Karpas-422 (cell line): ENCODE measurements around the gene BORCS6. TPM values are rescaled to one million over a fixed set of nuclear protein-coding genes. Genes with fewer than 3 reads are reported as not detected.

Experiments
- DNase-seq: peaks from one replicate; pipeline ENCODE4 v3.0.0-alpha.2; 2015
- H2AFZ ChIP-seq: fragments of 200-600 bp; sonication (generic); 2 replicates; pipeline ENCODE4 v1.6.1; 2014; ENCODE audit warnings: antibody characterized with exemption, low read length, mixed read lengths
- H3K27ac ChIP-seq: fragments of 200-600 bp; sonication (generic); 2 replicates; pipeline ENCODE4 v1.5.1; 2014; ENCODE audit warnings: mild to moderate bottlenecking, low read length, moderate library complexity
- H3K27me3 ChIP-seq: fragments of 200-600 bp; sonication (generic); 2 replicates; pipeline ENCODE4 v1.6.1; 2014; ENCODE audit warnings: low read length, mixed read lengths
- H3K36me3 ChIP-seq: fragments of 200-600 bp; sonication (generic); 2 replicates; pipeline ENCODE4 v1.6.1; 2014; ENCODE audit warnings: low read length, mixed read lengths; ENCODE audit not compliant: insufficient read depth
- H3K4me1 ChIP-seq: fragments of 200-600 bp; sonication (generic); 2 replicates; pipeline ENCODE4 v1.6.1; 2014; ENCODE audit warnings: mild to moderate bottlenecking, low read length, mixed read lengths
- H3K4me2 ChIP-seq: fragments of 200-600 bp; sonication (generic); 2 replicates; pipeline ENCODE4 v1.6.1; 2014; ENCODE audit warnings: low read length, low read depth, mild to moderate bottlenecking; ENCODE audit not compliant: poor library complexity, severe bottlenecking
- H3K4me3 ChIP-seq: fragments of 200-600 bp; sonication (generic); 2 replicates; pipeline ENCODE4 v1.5.1; 2014; ENCODE audit warnings: mild to moderate bottlenecking, antibody characterized with exemption, low read length, mixed read lengths
- H3K79me2 ChIP-seq: fragments of 200-600 bp; sonication (generic); 2 replicates; pipeline ENCODE4 v1.6.1; 2014; ENCODE audit warnings: mild to moderate bottlenecking, low read length, mixed read lengths
- H3K9ac ChIP-seq: fragments of 200-600 bp; sonication (generic); 2 replicates; pipeline ENCODE4 v1.6.0; 2014; ENCODE audit warnings: low read length
- H3K9me2 ChIP-seq: fragments of 200-600 bp; sonication (generic), shearing (Covaris generic); replicated peaks from 2 replicates; pipeline ENCODE4 v1.6.0; 2014; ENCODE audit warnings: mild to moderate bottlenecking, low read length, moderate library complexity; ENCODE audit not compliant: insufficient read depth
- H3K9me3 ChIP-seq: fragments of 300-700, 200-600 bp; sonication (generic); 2 replicates; pipeline ENCODE4 v1.6.1; 2014; ENCODE audit warnings: low read length, mixed read lengths
- H4K20me1 ChIP-seq: fragments of 200-600 bp; sonication (generic); 2 replicates; pipeline ENCODE4 v1.6.1; 2014; ENCODE audit warnings: mild to moderate bottlenecking, antibody characterized with exemption, low read length, low read depth; ENCODE audit not compliant: insufficient read depth
- total RNA-seq: library from RNA; depleted of rRNA; stranded (reverse); fragments of >200 nt; shearing (Covaris generic); gene quantifications from 2 replicates; pipeline ENCODE4 v1.2.3, GENCODE V29; 2014; ENCODE audit warnings: low replicate concordance

The BORCS6 gene
- total RNA-seq, 1 experiment from 2014 or later, result 10.3 TPM

DNA sequence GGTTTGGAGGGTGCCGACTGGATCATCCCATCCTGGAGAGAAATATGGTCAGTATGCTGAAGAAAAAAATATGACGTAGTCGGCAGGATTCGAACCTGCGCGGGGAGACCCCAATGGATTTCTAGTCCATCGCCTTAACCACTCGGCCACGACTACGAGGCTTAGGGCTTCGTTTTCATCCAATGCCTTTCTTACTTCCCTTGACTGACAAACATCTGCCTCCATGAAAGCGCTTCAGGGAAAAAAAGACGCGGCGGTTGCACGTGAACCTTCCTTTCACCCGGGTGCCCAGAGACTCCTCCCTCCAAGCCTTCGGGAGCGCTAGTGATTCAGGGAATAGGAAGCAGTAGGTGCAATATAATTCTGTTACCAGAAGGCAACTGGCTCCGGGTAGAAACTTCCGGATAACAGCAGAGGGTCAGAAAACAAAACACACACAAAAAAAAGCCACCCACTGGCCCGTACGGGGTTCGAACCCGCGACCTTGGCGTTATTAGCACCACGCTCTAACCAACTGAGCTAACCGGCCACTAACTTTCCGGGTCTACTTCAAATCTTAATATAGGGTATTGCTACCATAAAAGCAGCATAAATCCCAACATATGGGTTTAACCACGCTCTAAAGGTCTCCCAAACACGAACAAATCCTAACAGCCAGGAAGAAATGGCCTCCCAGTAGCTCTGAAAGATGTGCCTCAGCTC is 36.7 kb upstream of the BORCS6 start:
- Histone ChIP-seq H3K27me3 (no peaks in the 10 kb centered on the region), H3K4me3 (no peak overlapping the region), H3K36me3 (peaks cover 20% of the 10 kb centered on the region; the same call in 1 of the 2 replicates), H3K9ac (no peak overlapping the region), H3K4me2 (no peak overlapping the region), H3K27ac (no peak overlapping the region), H3K79me2 (no peaks in the 10 kb centered on the region), H4K20me1 (no peaks in the 10 kb centered on the region), H3K9me3 (no peaks in the 10 kb centered on the region), H2AFZ (no peak overlapping the region), H3K9me2 (no peaks in the 10 kb centered on the region), H3K4me1 (peaks cover 18% of the 10 kb centered on the region)
- DNase-seq, result peak; percentile 67

DNA sequence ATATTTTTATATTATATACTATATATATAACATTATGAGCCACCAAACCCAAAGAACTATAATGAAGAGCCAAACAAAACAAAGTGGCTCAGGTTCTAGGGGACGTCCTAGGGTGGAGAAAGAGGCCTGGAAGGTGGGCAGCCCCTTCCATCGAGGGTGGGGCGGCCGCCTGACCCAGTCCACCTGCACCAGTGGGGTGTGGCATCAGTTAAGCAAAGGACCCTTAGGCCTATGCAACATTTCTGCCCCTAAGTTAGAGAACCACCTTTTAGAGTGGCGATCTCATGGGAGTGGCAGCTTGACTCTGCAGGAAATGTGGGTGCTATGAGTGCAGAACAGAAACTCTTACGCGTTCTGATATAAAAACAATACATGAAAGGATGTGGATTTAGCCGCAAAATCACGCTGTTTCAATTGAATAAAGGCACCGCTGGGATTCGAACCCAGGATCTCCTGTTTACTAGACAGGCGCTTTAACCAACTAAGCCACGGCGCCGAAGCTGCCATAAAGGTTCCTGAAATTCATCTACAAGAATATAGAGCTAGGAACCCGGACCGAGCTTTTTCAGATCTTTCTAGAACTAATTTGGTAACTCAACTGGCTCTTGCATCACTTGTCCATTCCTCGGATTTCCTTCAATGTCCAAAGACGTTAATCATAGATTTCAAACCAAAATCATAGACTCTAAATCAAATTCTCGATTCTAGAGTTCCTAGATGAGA is 36.0 kb upstream of the BORCS6 start:
- H3K4me2 ChIP-seq, result no peak overlapping the region
- no peak overlapping the region for H2AFZ ChIP-seq
- no peak overlapping the region for H3K9ac ChIP-seq
- H4K20me1 ChIP-seq, result no peaks in the 10 kb centered on the region
- no peak overlapping the region for H3K27ac ChIP-seq
- peaks cover 22% of the 10 kb centered on the region for H3K4me1 ChIP-seq
- H3K79me2 ChIP-seq, result no peaks in the 10 kb centered on the region
- H3K9me2 ChIP-seq, result no peaks in the 10 kb centered on the region
- no peak overlapping the region for H3K4me3 ChIP-seq
- peaks cover 14% of the 10 kb centered on the region; the same call in 1 of the 2 replicates for H3K36me3 ChIP-seq
- peak; percentile 73 for DNase-seq
- H3K27me3 ChIP-seq, result no peaks in the 10 kb centered on the region
- no peaks in the 10 kb centered on the region for H3K9me3 ChIP-seq

DNA sequence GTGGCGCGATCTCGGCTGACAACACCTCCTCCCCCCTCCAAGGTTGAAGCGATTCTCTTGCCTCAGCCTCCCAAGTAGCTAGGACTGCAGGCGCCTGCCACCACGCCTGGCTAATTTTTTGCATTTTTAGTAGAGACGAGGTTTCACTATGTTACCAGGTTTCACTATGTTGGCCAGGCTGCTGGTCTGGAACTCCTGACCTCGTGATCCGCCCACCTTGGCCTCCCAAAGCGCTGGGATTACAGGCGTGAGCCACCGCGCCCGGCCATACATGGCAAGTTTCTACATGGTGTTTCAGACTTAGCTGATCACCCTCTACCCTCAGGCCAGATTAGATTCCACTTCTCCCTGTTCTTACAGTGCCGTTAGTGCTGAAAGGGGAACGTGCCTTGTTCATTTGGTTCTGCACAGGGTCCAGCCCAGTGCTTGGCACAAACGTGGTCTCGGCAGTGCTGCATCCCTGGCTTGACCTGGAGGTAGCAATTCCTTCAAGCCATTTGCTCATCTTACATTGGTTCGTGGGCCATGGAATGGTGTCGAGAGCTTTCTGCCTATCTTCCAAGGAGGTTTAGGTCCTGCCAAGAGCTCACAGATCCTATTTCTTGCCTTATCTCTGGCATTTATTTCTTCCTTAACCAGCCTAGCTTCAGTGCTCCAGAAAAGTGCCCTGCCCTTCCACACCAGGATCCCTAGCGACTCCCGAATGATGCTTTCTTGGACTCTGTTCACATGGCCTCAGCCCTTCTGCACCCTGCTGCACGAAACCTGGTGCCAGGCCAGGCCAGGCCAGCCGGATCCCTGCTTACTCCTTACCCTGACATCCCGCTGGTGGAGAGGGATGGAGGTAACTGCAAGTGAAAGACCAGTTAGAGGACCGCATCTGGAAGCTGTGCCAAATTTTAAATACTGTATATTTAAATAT is 35.2 kb upstream of the BORCS6 start:
- Histone ChIP-seq H3K27me3 (no peaks in the 10 kb centered on the region), H3K27ac (no peak overlapping the region), H3K9me2 (no peaks in the 10 kb centered on the region), H3K36me3 (peaks cover 9% of the 10 kb centered on the region; the same call in 1 of the 2 replicates), H4K20me1 (no peaks in the 10 kb centered on the region), H3K79me2 (no peaks in the 10 kb centered on the region), H3K4me1 (peaks cover 26% of the 10 kb centered on the region), H2AFZ (no peak overlapping the region), H3K9ac (no peak overlapping the region), H3K9me3 (no peaks in the 10 kb centered on the region), H3K4me2 (no peak overlapping the region), H3K4me3 (no peak overlapping the region)
- no peak for DNase-seq

DNA sequence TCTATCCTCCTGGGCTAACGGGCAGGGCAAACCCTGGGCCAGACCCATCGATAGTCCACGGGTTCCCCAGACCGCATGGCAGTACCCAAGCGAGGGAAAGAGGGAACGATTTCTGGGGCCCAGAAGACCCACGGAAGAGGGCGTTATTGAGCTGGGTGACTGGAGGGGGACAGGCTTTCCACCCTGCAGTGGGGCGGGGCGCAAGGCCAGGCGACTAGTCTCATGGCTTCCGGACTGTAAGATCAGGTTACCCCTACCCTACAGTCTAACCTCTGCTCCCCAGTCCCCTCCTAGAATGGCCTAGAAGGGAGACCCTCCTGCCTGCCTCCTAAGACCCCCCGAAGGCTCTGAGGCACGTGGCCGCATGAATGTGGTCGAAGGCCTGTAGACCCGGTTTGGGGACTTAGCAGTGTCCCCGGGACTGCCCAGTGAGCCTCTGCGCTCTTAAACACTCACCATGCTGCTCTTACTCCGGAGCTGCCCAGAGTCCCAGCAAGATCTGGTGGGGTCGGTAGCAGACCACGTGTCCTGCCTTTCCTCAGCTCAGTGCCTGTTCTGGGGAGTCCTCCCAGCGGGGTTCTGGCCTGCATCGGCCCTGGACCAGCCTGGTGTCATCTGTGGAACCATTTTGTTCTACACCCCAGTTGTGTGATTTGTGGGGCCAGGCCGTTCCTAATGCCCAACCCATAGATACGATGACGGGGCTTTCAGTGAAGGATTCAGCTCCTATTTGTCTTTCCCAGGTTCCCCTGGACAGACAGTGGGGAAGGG is 33.6 kb upstream of the BORCS6 start:
- Histone ChIP-seq H3K36me3 (peaks cover 4% of the 10 kb centered on the region; the same call in 1 of the 2 replicates), H2AFZ (peak overlapping the region; percentile 78; the same call in 1 of the 2 replicates), H3K79me2 (no peaks in the 10 kb centered on the region), H3K4me2 (peak overlapping the region; percentile 89), H3K9me3 (no peaks in the 10 kb centered on the region), H4K20me1 (no peaks in the 10 kb centered on the region), H3K27me3 (no peaks in the 10 kb centered on the region), H3K9ac (peak overlapping the region; percentile 100), H3K27ac (peak overlapping the region; percentile 92), H3K9me2 (no peaks in the 10 kb centered on the region), H3K4me3 (peak overlapping the region; percentile 79), H3K4me1 (peaks cover 26% of the 10 kb centered on the region)
- peak; percentile 93 for DNase-seq

- H4K20me1 ChIP-seq, result no peaks in the 10 kb centered on the region
- H3K4me1 ChIP-seq, result peaks cover 26% of the 10 kb centered on the region
- no peaks in the 10 kb centered on the region for H3K79me2 ChIP-seq
- H3K9me2 ChIP-seq, result no peaks in the 10 kb centered on the region
- peaks cover 4% of the 10 kb centered on the region; the same call in 1 of the 2 replicates for H3K36me3 ChIP-seq
- peak overlapping the region; percentile 79 for H3K4me3 ChIP-seq
- peak overlapping the region; percentile 89 for H3K4me2 ChIP-seq
- peak; percentile 95 for DNase-seq
- H3K9ac ChIP-seq, result peak overlapping the region; percentile 100
- H3K27me3 ChIP-seq, result no peaks in the 10 kb centered on the region
- peak overlapping the region; percentile 78; the same call in 1 of the 2 replicates for H2AFZ ChIP-seq
- no peaks in the 10 kb centered on the region for H3K9me3 ChIP-seq
- H3K27ac ChIP-seq, result peak overlapping the region; percentile 92
These were observed 32.8 kb upstream of the BORCS6 start for GRCh38 chr17:8222630-8223355.

- Histone ChIP-seq H3K4me2 (peak overlapping the region; percentile 89), H3K4me1 (peaks cover 26% of the 10 kb centered on the region), H3K79me2 (no peaks in the 10 kb centered on the region), H3K9me2 (no peaks in the 10 kb centered on the region), H3K9me3 (no peaks in the 10 kb centered on the region), H3K4me3 (peak overlapping the region; percentile 79), H3K27me3 (no peaks in the 10 kb centered on the region), H3K36me3 (peaks cover 3% of the 10 kb centered on the region; the same call in 1 of the 2 replicates), H2AFZ (no peak overlapping the region), H4K20me1 (no peaks in the 10 kb centered on the region), H3K27ac (peak overlapping the region; percentile 92), H3K9ac (peak overlapping the region; percentile 100)
- DNase-seq, result no peak
These were observed 32.3 kb upstream of the BORCS6 start for GRCh38 chr17:8222380-8222629.

GRCh38 chr17:8221663-8222379 is 31.8 kb upstream of the BORCS6 start:
- peak; percentile 95 for DNase-seq
- H3K36me3 ChIP-seq, result no peaks in the 10 kb centered on the region
- peak overlapping the region; percentile 92 for H3K27ac ChIP-seq
- peak overlapping the region; percentile 100 for H3K9ac ChIP-seq
- no peaks in the 10 kb centered on the region for H4K20me1 ChIP-seq
- peak overlapping the region; percentile 98; the same call in 1 of the 2 replicates for H2AFZ ChIP-seq
- H3K9me3 ChIP-seq, result no peaks in the 10 kb centered on the region
- H3K4me1 ChIP-seq, result peaks cover 26% of the 10 kb centered on the region
- H3K9me2 ChIP-seq, result no peaks in the 10 kb centered on the region
- peak overlapping the region; percentile 79 for H3K4me3 ChIP-seq
- no peaks in the 10 kb centered on the region for H3K27me3 ChIP-seq
- no peaks in the 10 kb centered on the region for H3K79me2 ChIP-seq
- peak overlapping the region; percentile 89 for H3K4me2 ChIP-seq
